Sigmoid colon (tissue), 4 donors: ENCODE measurements around the gene NEDD8.

ENCODE experiments used
- CTCF ChIP-seq, 4 experiments: fragments of 450-650 bp in 3 of 4; fragments of 200-600 bp in 1 of 4; IDR thresholded peaks; one replicate each; pipeline ENCODE4 v1.5.1; 2016 to 2019; ENCODE audit warnings: antibody characterized with exemption in 4 of 4, mild to moderate bottlenecking in 3 of 4, moderate library complexity in 2 of 4
- EP300 ChIP-seq, 4 donors: sonication (generic); formaldehyde crosslinking; IDR thresholded peaks; one replicate each; pipeline ENCODE4 v1.6.1; 2017; ENCODE audit warnings: antibody characterized with exemption in 4 of 4
- POLR2A ChIP-seq, 2 donors: fragments of 450-650 bp; IDR thresholded peaks; one replicate each; pipeline ENCODE4 v1.6.1; 2016; ENCODE audit warnings: antibody characterized with exemption in 2 of 2, mild to moderate bottlenecking in 2 of 2, moderate library complexity in 2 of 2
- POLR2AphosphoS5 ChIP-seq, 4 donors: sonication (generic); formaldehyde crosslinking; IDR thresholded peaks; one replicate each; pipeline ENCODE4 v1.6.1; 2017; ENCODE audit warnings: antibody characterized with exemption in 4 of 4

GRCh38 chr14:24262821-24263733 lies 30.9 kb upstream of the NEDD8 start, which contains the start of gene TGM1:
- TF ChIP-seq CTCF (IDR thresholded peaks at IDR 0.05): no peak
- no peak for TF ChIP-seq POLR2A (IDR thresholded peaks at IDR 0.05)
- TF ChIP-seq POLR2AphosphoS5 (IDR thresholded peaks at IDR 0.05): no peak
- no peak for TF ChIP-seq EP300 (IDR thresholded peaks at IDR 0.05)
